CD4-positive, alpha-beta T cell treated with Interleukin-12 subunit alpha and Interleukin-12 subunit beta, for 1 hour (primary cell): ENCODE measurements around the gene CCL5.
"Not testable (repeated sequence)": the region's sequence is repeated elsewhere in the genome, so short reads cannot be mapped to it uniquely, and the experiment has no call there.

ENCODE experiments used
- DNase-seq: peaks from one replicate; pipeline ENCODE4 v3.0.0-alpha.2; 2020

CCL5 gene

GRCh38 chr17:35897772-35898171 lies 17.6 kb upstream of the CCL5 start:
- not testable (repeated sequence) for DNase-seq

GRCh38 chr17:35895636-35896587 lies 15.8 kb upstream of the CCL5 start:
- DNase-seq, result peak; percentile 61

DNA sequence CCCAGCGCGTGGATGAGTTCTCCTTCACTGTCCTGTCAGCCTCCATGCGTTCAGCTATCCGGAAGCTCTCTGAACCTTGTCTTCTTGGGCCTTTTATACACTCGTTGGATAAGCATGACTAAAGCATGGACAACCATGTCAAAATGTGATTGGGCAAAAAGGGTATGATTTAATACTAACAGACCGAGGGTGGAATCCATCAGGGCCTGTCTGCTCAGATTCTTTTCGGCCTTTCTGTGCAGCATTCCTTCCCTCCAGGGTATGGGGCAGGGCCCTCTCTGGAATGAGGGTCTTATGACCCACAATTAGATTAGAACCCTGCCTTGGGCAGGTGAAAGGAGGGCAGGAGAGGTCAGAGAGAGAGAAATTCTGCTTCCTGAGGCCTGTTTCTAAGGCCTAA lies 14.0 kb upstream of the CCL5 start:
- no peak for DNase-seq

DNA sequence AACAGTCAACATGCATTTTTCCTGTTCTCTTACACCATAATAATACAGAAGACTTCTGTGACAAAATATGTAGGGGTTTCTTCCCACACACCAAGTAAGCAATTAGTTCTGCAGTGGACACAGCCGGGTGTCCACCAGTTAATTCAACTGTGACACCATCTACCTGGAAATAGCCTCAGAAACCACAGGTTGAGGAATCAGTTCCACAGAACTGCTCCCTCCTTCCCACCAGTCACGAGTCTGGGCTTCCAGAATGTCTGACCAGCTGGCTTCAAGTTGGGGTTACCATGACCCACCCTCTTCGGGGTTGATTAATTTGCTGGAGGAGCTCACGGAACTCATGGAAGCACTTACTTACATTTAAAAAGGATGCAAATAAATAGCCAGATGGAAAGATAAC lies 13.6 kb upstream of the CCL5 start:
- DNase-seq, result no peak

DNA sequence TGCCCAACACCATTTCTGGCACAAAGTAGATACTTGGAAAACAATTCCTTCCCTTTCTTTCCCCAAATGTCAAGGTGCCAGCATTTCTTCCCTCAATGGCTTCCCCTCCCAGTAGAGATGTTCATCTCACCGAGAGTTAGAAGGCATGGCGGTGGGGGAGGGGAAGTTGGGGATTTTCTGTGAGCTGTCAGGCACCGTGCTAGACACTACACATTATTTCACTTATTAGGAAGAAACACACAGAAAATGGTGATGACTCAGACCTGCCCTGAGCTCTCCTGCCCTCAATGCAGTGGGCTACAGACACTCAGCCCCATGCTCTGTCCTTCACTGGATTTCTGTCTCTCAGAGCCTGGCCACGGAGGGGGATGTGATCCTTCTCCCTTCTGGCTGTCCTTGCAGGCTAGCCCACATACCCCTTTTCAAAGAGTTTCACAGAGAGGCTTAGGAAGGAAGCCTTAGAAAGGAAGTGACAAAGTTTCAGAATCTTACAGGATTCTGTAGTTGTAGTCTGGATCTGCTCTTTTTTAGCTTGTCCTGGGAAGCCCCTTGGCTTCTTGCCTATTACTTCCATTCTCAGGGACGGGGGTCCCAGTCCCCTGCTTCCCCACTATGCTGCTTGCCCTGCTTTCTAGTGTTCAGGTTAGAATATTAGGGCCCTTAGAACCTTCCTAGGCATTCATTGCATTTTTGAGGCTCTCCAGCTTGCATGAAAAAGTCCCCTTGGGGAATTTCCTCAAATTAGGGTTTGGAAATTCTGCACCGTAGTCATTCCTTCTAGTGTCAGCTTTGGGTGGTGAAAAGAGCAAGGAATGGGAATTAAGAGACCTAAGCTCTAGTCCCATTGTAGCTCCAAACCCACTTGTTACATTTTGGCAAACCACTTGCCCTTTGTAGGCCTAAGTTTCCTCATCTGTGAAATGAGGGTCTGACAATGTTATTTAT lies 12.2 kb upstream of the CCL5 start:
- DNase-seq, result peak; percentile 63

GRCh38 chr17:35891269-35891668 lies 11.1 kb upstream of the CCL5 start:
- DNase-seq, result no peak

GRCh38 chr17:35890774-35891155 lies 10.6 kb upstream of the CCL5 start:
- peak; percentile 75 for DNase-seq

DNA sequence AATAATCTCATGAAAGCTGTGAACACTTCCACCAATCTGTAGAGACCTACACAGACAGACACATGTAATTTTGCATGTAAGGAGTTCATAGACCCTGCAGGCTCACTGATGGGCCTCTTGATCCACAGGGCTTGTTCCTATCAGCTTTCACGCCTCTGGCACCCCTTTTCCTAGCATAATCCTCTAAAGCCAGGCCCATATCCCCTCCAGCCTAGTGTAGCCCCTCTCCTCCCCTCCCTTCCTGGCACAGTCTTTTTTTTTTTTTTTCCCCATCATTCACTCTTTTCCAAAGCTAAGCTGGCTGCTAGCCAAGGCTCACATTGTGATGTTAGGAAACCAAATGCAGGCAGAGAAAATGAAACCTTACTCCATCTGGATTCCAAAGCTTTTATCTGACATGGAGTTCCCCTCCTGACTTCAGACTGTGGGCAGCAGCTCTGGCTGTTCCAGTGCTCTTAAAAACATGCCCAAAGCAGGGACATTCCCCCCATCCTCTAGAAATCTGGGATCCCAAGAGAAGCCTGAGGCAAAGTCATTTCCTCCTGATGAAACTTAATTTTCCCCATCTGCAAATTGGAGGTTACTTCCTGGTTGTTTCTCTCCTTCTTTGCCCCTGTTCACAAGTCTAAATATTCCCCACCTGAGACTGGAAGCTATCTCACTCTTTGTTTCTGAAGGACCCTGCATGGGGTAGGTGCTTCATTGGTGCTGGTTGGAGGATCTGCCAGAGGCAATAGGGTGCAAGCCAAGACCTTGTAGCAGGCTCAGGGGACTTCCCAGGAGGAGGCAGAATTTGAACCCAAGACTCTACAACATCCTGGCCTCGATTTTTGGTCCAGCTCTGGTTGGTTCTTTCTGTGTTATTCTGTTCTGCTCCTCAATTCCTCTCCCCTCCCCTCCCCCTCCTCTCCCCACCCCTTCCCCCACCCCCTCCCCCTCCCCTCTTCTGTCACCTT lies 9.9 kb upstream of the CCL5 start:
- DNase-seq, result no peak

DNA sequence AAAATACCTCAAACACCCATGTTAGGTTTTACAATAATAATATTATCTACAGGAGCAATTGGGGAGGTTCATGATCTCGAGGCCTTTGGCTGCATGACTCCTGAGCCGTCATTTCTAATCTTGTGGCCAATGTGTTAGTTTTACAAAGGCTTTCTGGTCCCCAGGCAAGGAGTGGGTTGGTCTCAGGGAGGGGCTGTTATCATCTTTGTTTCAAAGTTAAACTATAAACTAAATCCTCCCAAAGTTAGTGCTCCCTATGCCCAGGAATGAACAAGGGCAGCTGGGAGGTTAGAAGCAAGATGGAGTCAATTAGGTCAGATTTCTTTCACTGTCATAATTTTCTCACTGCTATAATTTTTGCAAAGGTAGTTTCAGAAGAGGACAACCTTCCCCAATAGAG lies 9.1 kb upstream of the CCL5 start:
- DNase-seq, result peak; percentile 50

DNA sequence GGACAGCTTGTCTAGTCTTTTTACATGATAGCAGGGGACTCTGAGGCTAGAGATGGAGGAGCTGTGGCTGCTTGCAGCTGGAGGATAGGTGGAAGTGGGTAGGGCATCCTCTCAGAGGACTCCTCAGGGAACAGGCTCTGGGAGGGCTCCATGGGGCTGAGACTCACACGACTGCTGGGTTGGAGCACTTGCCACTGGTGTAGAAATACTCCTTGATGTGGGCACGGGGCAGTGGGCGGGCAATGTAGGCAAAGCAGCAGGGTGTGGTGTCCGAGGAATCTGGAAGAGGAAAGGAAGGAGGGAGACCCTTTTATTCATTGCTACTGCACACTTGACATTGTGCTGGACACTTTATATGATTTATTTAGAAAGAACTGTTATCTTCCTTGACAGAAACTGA lies 1.8 kb downstream of the CCL5 start:
- DNase-seq, result no peak

GRCh38 chr17:35877345-35878029 lies 2.7 kb downstream of the CCL5 start:
- DNase-seq, result no peak

GRCh38 chr17:35876534-35876933 lies 3.6 kb downstream of the CCL5 start:
- no peak for DNase-seq

- DNase-seq, result no peak
These were observed 4.4 kb downstream of the CCL5 start for GRCh38 chr17:35875800-35876139.

- DNase-seq, result no peak
These were observed 4.9 kb downstream of the CCL5 start for GRCh38 chr17:35875072-35875799.

DNA sequence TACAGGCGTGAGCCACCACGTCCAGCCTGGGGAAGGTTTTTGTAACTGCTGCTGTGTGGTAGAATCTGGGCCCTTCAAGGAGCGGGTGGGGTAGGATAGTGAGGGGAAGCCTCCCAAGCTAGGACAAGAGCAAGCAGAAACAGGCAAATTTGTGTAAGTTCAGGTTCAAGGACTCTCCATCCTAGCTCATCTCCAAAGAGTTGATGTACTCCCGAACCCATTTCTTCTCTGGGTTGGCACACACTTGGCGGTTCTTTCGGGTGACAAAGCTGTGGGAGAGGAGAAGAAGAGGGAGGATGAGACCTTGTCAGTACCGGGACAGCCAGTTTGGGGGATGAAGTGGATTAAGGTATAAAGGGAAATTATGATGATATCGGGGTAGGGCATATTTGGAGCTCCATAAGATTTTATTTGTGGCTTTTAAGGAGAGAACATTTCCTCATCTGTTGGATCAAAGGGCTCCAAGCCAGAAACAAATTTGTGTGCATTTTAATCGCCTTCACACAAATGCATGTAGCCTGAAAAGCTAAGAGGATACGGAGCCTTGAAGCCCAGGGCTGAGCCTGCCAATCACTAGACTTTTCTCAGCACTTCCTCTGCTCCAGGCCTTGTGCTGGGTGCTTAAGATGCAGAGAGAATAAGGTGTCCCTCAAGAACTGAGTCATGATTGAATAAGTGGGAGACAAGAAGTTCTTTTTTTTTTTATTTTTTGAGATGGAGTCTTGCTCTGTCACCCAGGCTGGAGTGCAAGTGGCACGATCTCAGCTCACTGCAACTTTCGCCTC lies 7.8 kb downstream of the CCL5 start:
- DNase-seq, result no peak

- DNase-seq, result no peak
These were observed 9.0 kb downstream of the CCL5 start for GRCh38 chr17:35870906-35871819.

- no peak for DNase-seq
These were observed 11.4 kb downstream of the CCL5 start, which contains the start of gene HEATR9 for GRCh38 chr17:35868737-35869136. Gene HEATR9 (minus strand): TSS chr17:35868891. CDS start chr17:35868742, 149 bp downstream.

DNA sequence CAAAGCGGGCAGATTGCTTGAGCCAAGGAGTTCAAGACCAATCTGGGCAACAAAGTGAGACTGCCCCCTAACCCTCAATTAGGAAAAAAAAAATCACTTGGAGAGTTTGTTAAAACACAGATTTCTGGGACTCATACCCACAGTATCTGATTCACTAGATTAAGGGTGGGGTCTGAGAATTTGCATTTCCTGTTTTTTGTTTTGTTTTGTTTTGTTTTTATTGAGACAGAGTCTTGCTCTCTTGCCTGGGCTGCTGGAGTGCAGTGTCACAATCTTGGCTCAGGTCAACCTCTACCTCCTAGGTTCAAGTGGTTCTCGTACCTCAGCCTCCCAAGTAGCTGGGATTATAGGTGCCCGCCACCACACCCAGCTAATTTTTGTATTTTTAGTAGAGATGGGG lies 12.6 kb downstream of the CCL5 start:
- DNase-seq, result no peak

DNA sequence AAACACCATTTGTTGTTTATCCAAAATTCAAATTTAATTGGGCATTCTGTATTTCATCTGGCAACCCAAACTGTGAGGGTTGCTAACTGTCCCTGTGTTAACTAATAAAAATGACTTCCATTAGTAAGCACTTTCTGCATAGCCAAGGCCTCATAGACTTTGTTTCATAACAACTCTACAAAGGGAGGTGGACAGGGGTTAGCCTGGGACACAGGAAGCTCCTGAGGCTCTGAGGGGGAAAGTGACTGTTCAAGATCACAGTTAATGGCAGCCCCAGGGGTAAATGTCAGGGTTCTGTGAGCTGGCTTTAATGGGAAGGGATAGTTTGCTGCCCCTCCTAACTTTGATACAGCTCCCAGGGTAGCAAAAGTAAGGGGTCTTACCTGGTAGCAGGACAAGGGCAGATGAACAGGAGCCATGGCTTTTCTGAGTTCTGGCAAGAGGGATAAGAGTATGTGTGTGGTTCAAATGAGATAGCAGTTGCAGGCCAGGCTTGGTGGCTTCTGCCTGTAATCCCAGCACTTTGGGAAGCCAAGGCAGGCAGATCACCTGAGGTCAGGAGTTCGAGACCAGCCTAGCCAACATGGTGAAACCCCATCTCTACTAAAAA lies 13.7 kb downstream of the CCL5 start:
- no peak for DNase-seq
